Neural cell (in vitro differentiated cells): ENCODE results near the gene MYPN. TPM values are rescaled to one million over a fixed set of nuclear protein-coding genes. Genes with fewer than 3 reads are reported as not detected.

Experiments
- H2AFZ ChIP-seq: fragments of 200-600, 300-800 bp; sonication (generic), shearing (Covaris generic); 2 replicates; pipeline ENCODE4 v1.6.0; 2014; ENCODE audit warnings: low read depth, mild to moderate bottlenecking, antibody characterized with exemption, low read length, moderate library complexity
- H3F3A ChIP-seq: fragments of 200-600 bp; shearing (Covaris generic); 2 replicates; pipeline ENCODE4 v1.6.1; 2016; ENCODE audit warnings: mild to moderate bottlenecking, moderate library complexity, mixed read lengths, antibody characterized with exemption, low read length; ENCODE audit not compliant: insufficient read depth, poor library complexity, severe bottlenecking
- H3K27ac ChIP-seq: fragments of 200-600, 300-800 bp; sonication (generic), shearing (Covaris generic); 2 replicates; pipeline ENCODE4 v1.5.1; 2014; ENCODE audit warnings: mild to moderate bottlenecking, low read length, moderate library complexity
- H3K27me3 ChIP-seq: fragments of 300-800, 200-600 bp; sonication (generic), shearing (Covaris generic); 2 replicates; pipeline ENCODE4 v1.6.0; 2014; ENCODE audit warnings: mild to moderate bottlenecking, low read depth, low read length, moderate library complexity; ENCODE audit not compliant: insufficient read depth
- H3K36me3 ChIP-seq: fragments of 300-800, 200-600 bp; sonication (generic), shearing (Covaris generic); 2 replicates; pipeline ENCODE4 v1.5.1; 2014; ENCODE audit warnings: mild to moderate bottlenecking, antibody characterized with exemption, low read length, moderate library complexity; ENCODE audit not compliant: insufficient read depth
- H3K4me2 ChIP-seq: fragments of 300-800, 200-600 bp; sonication (generic), shearing (Covaris generic); 2 replicates; pipeline ENCODE4 v1.6.0; 2014; ENCODE audit warnings: mild to moderate bottlenecking, low read length
- H3K4me3 ChIP-seq: fragments of 300-800, 200-600 bp; sonication (generic), shearing (Covaris generic); 2 replicates; pipeline ENCODE4 v1.5.1; 2014; ENCODE audit warnings: mild to moderate bottlenecking, low read length, moderate library complexity
- H3K79me2 ChIP-seq: fragments of 200-600 bp; shearing (Covaris generic); replicated peaks from 2 replicates; pipeline ENCODE4 v1.6.0; 2014; ENCODE audit warnings: mild to moderate bottlenecking, low read length, moderate library complexity; ENCODE audit not compliant: insufficient read depth
- H3K9ac ChIP-seq: fragments of 300-800, 200-600 bp; sonication (generic), shearing (Covaris generic); 2 replicates; pipeline ENCODE4 v1.6.1; 2016; ENCODE audit warnings: mild to moderate bottlenecking, low read length, mixed read lengths
- H3K9me2 ChIP-seq: fragments of 200-600 bp; shearing (Covaris generic); 2 replicates; pipeline ENCODE4 v1.6.1; 2016; ENCODE audit warnings: mild to moderate bottlenecking, low read length, mixed read lengths; ENCODE audit not compliant: insufficient read depth
- H3K9me3 ChIP-seq: fragments of 200-600, 300-800 bp; sonication (generic), shearing (Covaris generic); 2 replicates; pipeline ENCODE4 v1.6.1; 2016; ENCODE audit warnings: mild to moderate bottlenecking, mixed run types, low read length, moderate library complexity, mixed read lengths
- H4K20me1 ChIP-seq: fragments of 200-600 bp; shearing (Covaris generic); 2 replicates; pipeline ENCODE4 v1.6.1; 2016; ENCODE audit warnings: mild to moderate bottlenecking, mixed run types; ENCODE audit not compliant: insufficient read depth
- EP300 ChIP-seq: fragments of 450-650 bp; conservative IDR thresholded peaks from 2 replicates; pipeline ENCODE4 v1.6.1; 2014; ENCODE audit warnings: antibody characterized with exemption, mild to moderate bottlenecking, moderate library complexity; ENCODE audit not compliant: poor library complexity, severe bottlenecking
- EZH2 ChIP-seq: fragments of 200-600, 300-800 bp; shearing (Covaris generic), sonication (generic); IDR thresholded peaks from 2 replicates; pipeline ENCODE4 v1.6.1; 2014; ENCODE audit warnings: antibody characterized with exemption, low read length, borderline replicate concordance, mild to moderate bottlenecking; ENCODE audit not compliant: insufficient read depth, poor library complexity, severe bottlenecking
- MXI1 ChIP-seq: fragments of 450-650 bp; conservative IDR thresholded peaks from 2 replicates; pipeline ENCODE4 v1.6.1; 2014; ENCODE audit warnings: antibody characterized with exemption, mild to moderate bottlenecking; ENCODE audit not compliant: poor library complexity, severe bottlenecking
- POLR2AphosphoS5 ChIP-seq: IDR thresholded peaks from 2 replicates; pipeline ENCODE4 v1.6.1; 2012
- RAD21 ChIP-seq: fragments of 450-650 bp; conservative IDR thresholded peaks from 2 replicates; pipeline ENCODE4 v1.6.1; 2014; ENCODE audit warnings: antibody characterized with exemption, mild to moderate bottlenecking, moderate library complexity
- SMC3 ChIP-seq: fragments of 450-650 bp; conservative IDR thresholded peaks from 2 replicates; pipeline ENCODE4 v1.6.1; 2014; ENCODE audit warnings: antibody characterized with exemption, mild to moderate bottlenecking, moderate library complexity; ENCODE audit not compliant: poor library complexity
- TAF1 ChIP-seq: IDR thresholded peaks from 2 replicates; pipeline ENCODE4 v1.6.1; 2012; ENCODE audit warnings: low read depth
- polyA plus RNA-seq: library from polyadenylated mRNA; depleted of rRNA; stranded (reverse); fragments of >200 nt; gene quantifications from 2 replicates; pipeline ENCODE4 v1.2.3, GENCODE V29; 2014
- TF ChIP-seq, protein P1 (sequence below): fragments of 450-650 bp; IDR thresholded peaks from 2 replicates; pipeline ENCODE4 v1.5.1; 2014; ENCODE audit warnings: antibody characterized with exemption, mild to moderate bottlenecking, moderate library complexity; ENCODE audit not compliant: poor library complexity, severe bottlenecking
- TF ChIP-seq, protein P2 (sequence below): IDR thresholded peaks from 2 replicates; pipeline ENCODE4 v1.6.1; 2012; ENCODE audit warnings: borderline replicate concordance

The MYPN gene
- polyA plus RNA-seq, 1 donor from 2014 or later, result not detected

DNA sequence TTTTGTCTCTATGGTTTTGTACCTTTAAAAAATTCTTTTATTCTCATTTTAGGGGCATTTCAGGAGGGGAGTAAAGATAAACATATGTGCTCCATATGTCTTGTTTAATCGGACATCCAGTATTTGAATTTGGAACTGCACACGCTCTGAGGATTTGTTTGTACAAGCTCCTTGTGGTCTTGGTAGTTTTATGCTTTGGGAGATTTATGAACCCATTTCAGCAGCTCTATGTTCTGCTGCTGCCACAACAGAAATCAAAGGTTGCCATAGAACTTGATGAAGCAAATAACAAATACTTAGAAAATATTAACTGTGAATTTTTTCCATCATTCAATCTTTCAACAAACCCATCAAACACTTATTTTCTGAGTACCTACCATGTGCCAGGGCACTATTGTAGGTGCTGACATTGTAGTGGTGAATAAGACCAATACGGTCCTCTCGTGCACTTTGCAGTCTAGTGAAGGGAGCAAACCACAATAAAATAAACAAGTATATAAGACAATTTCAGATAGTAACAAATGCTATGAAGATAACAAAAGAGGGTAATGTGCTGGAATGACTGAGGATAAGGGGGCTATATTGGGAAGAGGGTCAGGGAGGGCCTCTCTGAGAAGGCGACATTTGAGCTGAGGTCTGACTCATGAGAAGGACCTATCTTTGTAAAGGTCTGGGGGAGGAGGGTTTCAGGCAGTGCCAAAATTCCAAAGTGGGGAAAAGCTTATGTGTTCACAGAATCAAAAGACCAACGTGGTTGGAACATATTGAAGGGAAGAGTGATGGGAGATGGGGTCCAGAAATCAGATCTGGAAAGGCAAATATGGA is 30.4 kb downstream of the MYPN start:
- no peaks in the 10 kb centered on the region for H3K36me3 ChIP-seq

DNA sequence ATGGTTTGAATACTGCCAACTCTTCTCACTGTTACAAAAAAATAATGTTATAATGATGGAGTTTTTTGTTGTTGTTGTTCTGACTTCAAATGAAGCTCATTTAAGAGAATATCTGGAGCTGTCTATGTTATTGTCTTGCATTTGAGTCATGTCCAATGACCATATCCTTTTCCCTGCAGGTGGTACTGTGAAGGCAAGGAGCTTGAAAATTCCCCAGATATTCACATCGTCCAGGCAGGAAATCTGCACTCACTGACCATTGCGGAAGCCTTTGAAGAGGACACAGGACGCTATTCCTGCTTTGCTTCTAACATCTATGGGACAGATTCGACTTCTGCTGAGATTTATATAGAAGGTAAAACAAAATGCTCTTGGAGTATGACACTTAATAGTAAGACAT is 33.5 kb downstream of the MYPN start:
- H3K9me2 ChIP-seq, result no peaks in the 10 kb centered on the region
- H2AFZ ChIP-seq, result no peak overlapping the region
- no peak overlapping the region for H3K27ac ChIP-seq
- no peaks in the 10 kb centered on the region for H3K27me3 ChIP-seq
- no peaks in the 10 kb centered on the region for H3K9me3 ChIP-seq
- no peak overlapping the region for H3K9ac ChIP-seq
- no peaks in the 10 kb centered on the region for H3K36me3 ChIP-seq
- no peak overlapping the region for H3K4me2 ChIP-seq
- no peaks in the 10 kb centered on the region for H3K79me2 ChIP-seq
- no peaks in the 10 kb centered on the region for H3F3A ChIP-seq
- H4K20me1 ChIP-seq, result no peaks in the 10 kb centered on the region
- H3K4me3 ChIP-seq, result no peak overlapping the region
- TF ChIP-seq EP300 (no peak), TAF1 (no peak), EZH2 (no peak), MXI1 (no peak), POLR2AphosphoS5 (no peak), RAD21 (no peak), SMC3 (no peak)
- TF ChIP-seq, protein P1, sequence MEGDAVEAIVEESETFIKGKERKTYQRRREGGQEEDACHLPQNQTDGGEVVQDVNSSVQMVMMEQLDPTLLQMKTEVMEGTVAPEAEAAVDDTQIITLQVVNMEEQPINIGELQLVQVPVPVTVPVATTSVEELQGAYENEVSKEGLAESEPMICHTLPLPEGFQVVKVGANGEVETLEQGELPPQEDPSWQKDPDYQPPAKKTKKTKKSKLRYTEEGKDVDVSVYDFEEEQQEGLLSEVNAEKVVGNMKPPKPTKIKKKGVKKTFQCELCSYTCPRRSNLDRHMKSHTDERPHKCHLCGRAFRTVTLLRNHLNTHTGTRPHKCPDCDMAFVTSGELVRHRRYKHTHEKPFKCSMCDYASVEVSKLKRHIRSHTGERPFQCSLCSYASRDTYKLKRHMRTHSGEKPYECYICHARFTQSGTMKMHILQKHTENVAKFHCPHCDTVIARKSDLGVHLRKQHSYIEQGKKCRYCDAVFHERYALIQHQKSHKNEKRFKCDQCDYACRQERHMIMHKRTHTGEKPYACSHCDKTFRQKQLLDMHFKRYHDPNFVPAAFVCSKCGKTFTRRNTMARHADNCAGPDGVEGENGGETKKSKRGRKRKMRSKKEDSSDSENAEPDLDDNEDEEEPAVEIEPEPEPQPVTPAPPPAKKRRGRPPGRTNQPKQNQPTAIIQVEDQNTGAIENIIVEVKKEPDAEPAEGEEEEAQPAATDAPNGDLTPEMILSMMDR, result no peak
- TF ChIP-seq, protein P2, sequence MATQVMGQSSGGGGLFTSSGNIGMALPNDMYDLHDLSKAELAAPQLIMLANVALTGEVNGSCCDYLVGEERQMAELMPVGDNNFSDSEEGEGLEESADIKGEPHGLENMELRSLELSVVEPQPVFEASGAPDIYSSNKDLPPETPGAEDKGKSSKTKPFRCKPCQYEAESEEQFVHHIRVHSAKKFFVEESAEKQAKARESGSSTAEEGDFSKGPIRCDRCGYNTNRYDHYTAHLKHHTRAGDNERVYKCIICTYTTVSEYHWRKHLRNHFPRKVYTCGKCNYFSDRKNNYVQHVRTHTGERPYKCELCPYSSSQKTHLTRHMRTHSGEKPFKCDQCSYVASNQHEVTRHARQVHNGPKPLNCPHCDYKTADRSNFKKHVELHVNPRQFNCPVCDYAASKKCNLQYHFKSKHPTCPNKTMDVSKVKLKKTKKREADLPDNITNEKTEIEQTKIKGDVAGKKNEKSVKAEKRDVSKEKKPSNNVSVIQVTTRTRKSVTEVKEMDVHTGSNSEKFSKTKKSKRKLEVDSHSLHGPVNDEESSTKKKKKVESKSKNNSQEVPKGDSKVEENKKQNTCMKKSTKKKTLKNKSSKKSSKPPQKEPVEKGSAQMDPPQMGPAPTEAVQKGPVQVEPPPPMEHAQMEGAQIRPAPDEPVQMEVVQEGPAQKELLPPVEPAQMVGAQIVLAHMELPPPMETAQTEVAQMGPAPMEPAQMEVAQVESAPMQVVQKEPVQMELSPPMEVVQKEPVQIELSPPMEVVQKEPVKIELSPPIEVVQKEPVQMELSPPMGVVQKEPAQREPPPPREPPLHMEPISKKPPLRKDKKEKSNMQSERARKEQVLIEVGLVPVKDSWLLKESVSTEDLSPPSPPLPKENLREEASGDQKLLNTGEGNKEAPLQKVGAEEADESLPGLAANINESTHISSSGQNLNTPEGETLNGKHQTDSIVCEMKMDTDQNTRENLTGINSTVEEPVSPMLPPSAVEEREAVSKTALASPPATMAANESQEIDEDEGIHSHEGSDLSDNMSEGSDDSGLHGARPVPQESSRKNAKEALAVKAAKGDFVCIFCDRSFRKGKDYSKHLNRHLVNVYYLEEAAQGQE, result no peak

More for the DNA sequence above, 30.4 kb downstream of the MYPN start:
- H3K9me3 ChIP-seq, result no peaks in the 10 kb centered on the region
- H2AFZ ChIP-seq, result no peak overlapping the region
- TF ChIP-seq, protein P1, result no peak
- TF ChIP-seq EP300 (no peak), MXI1 (no peak), SMC3 (no peak), RAD21 (no peak), POLR2AphosphoS5 (no peak), EZH2 (no peak), TAF1 (no peak)
- TF ChIP-seq, protein P2, result no peak
- H3K79me2 ChIP-seq, result no peaks in the 10 kb centered on the region
- H3K27ac ChIP-seq, result no peak overlapping the region
- H3F3A ChIP-seq, result no peaks in the 10 kb centered on the region
- no peak overlapping the region for H3K9ac ChIP-seq
- H4K20me1 ChIP-seq, result no peaks in the 10 kb centered on the region
- H3K4me2 ChIP-seq, result no peak overlapping the region
- H3K27me3 ChIP-seq, result no peaks in the 10 kb centered on the region
- no peak overlapping the region for H3K4me3 ChIP-seq
- no peaks in the 10 kb centered on the region for H3K9me2 ChIP-seq
